ENCODE data around the gene MCIDAS.

The MCIDAS gene

GRCh38 chr5:55222092-55222984, 4.8 kb downstream of the MCIDAS start:
- 9 to 10% methylated on average over 30 of the region's 30 CpGs for WGBS, 2 experiments
- H3K27ac ChIP-seq (ENCODE audit: insufficient read depth, low read depth, low read length, poor library complexity, severe bottlenecking), result no peak overlapping the region
- H3K27me3 ChIP-seq (ENCODE audit: control insufficient read depth, insufficient read depth, low read length, poor library complexity, severe bottlenecking), result peaks cover 95% of the 10 kb centered on the region
- H3K4me3 ChIP-seq (ENCODE audit: insufficient read depth, low read depth, low read length), result no peak overlapping the region
- no peaks in the 10 kb centered on the region for H3K36me3 ChIP-seq (ENCODE audit: control insufficient read depth, insufficient read depth, low read length)
- H3K9me3 ChIP-seq (ENCODE audit: control insufficient read depth, low read length), result no peaks in the 10 kb centered on the region
- peaks cover 6% of the 10 kb centered on the region for H3K4me1 ChIP-seq (ENCODE audit: control insufficient read depth, insufficient read depth, low read length)

- WGBS, 2 experiments, result 1% methylated on average over 62 of the region's 62 CpGs
These were observed 6.5 kb downstream of the MCIDAS start for GRCh38 chr5:55220433-55221185.

GRCh38 chr5:55219770-55220169, 7.3 kb downstream of the MCIDAS start:
- Histone ChIP-seq H3K27ac (ENCODE audit: insufficient read depth, low read depth, low read length, poor library complexity, severe bottlenecking) (no peak overlapping the region), H3K9me3 (ENCODE audit: control insufficient read depth, low read length) (no peaks in the 10 kb centered on the region), H3K4me1 (ENCODE audit: control insufficient read depth, insufficient read depth, low read length) (peaks cover 6% of the 10 kb centered on the region), H3K36me3 (ENCODE audit: control insufficient read depth, insufficient read depth, low read length) (no peaks in the 10 kb centered on the region), H3K4me3 (ENCODE audit: insufficient read depth, low read depth, low read length) (no peak overlapping the region), H3K27me3 (ENCODE audit: control insufficient read depth, insufficient read depth, low read length, poor library complexity, severe bottlenecking) (peaks cover 77% of the 10 kb centered on the region)
- 85 to 87% methylated on average over 3 of the region's 3 CpGs for WGBS, 2 experiments

More at GRCh38 chr5:55220433-55221185, 6.5 kb downstream of the MCIDAS start:
- Histone ChIP-seq H3K36me3 (ENCODE audit: control insufficient read depth, insufficient read depth, low read length) (no peaks in the 10 kb centered on the region), H3K27me3 (ENCODE audit: control insufficient read depth, insufficient read depth, low read length, poor library complexity, severe bottlenecking) (peaks cover 86% of the 10 kb centered on the region), H3K9me3 (ENCODE audit: control insufficient read depth, low read length) (no peaks in the 10 kb centered on the region), H3K4me3 (ENCODE audit: insufficient read depth, low read depth, low read length) (peak overlapping the region; percentile 25), H3K27ac (ENCODE audit: insufficient read depth, low read depth, low read length, poor library complexity, severe bottlenecking) (no peak overlapping the region), H3K4me1 (ENCODE audit: control insufficient read depth, insufficient read depth, low read length) (peaks cover 6% of the 10 kb centered on the region)

GRCh38 chr5:55218967-55219366, 8.1 kb downstream of the MCIDAS start:
- H3K36me3 ChIP-seq (ENCODE audit: control insufficient read depth, insufficient read depth, low read length), result no peaks in the 10 kb centered on the region
- no peaks in the 10 kb centered on the region for H3K9me3 ChIP-seq (ENCODE audit: control insufficient read depth, low read length)
- no peak overlapping the region for H3K27ac ChIP-seq (ENCODE audit: insufficient read depth, low read depth, low read length, poor library complexity, severe bottlenecking)
- peaks cover 6% of the 10 kb centered on the region for H3K4me1 ChIP-seq (ENCODE audit: control insufficient read depth, insufficient read depth, low read length)
- no peak overlapping the region for H3K4me3 ChIP-seq (ENCODE audit: insufficient read depth, low read depth, low read length)
- 40% methylated on average over 4 of the region's 4 CpGs for WGBS, 2 experiments
- H3K27me3 ChIP-seq (ENCODE audit: control insufficient read depth, insufficient read depth, low read length, poor library complexity, severe bottlenecking), result peaks cover 69% of the 10 kb centered on the region

- H3K27me3 ChIP-seq (ENCODE audit: control insufficient read depth, insufficient read depth, low read length, poor library complexity, severe bottlenecking), result no peaks in the 10 kb centered on the region
- no peaks in the 10 kb centered on the region for H3K4me1 ChIP-seq (ENCODE audit: control insufficient read depth, insufficient read depth, low read length)
- WGBS, 2 experiments, result 82 to 88% methylated on average over 1 to 2 of the region's 2 CpGs
- no peaks in the 10 kb centered on the region for H3K36me3 ChIP-seq (ENCODE audit: control insufficient read depth, insufficient read depth, low read length)
- no peak overlapping the region for H3K27ac ChIP-seq (ENCODE audit: insufficient read depth, low read depth, low read length, poor library complexity, severe bottlenecking)
- no peak overlapping the region for H3K4me3 ChIP-seq (ENCODE audit: insufficient read depth, low read depth, low read length)
- no peaks in the 10 kb centered on the region for H3K9me3 ChIP-seq (ENCODE audit: control insufficient read depth, low read length)
These were observed 15.8 kb downstream of the MCIDAS start for GRCh38 chr5:55211184-55211874.

- H3K4me3 ChIP-seq (ENCODE audit: insufficient read depth, low read depth, low read length), result no peak overlapping the region
- H3K27me3 ChIP-seq (ENCODE audit: control insufficient read depth, insufficient read depth, low read length, poor library complexity, severe bottlenecking), result no peaks in the 10 kb centered on the region
- no peak overlapping the region for H3K27ac ChIP-seq (ENCODE audit: insufficient read depth, low read depth, low read length, poor library complexity, severe bottlenecking)
- WGBS, 2 experiments, result 89 to 95% methylated on average over 2 of the region's 2 CpGs
- no peaks in the 10 kb centered on the region for H3K4me1 ChIP-seq (ENCODE audit: control insufficient read depth, insufficient read depth, low read length)
- H3K9me3 ChIP-seq (ENCODE audit: control insufficient read depth, low read length), result no peaks in the 10 kb centered on the region
- no peaks in the 10 kb centered on the region for H3K36me3 ChIP-seq (ENCODE audit: control insufficient read depth, insufficient read depth, low read length)
These were observed 22.1 kb downstream of the MCIDAS start for GRCh38 chr5:55205001-55205400.

- H3K27me3 ChIP-seq (ENCODE audit: control insufficient read depth, insufficient read depth, low read length, poor library complexity, severe bottlenecking), result peaks cover 8% of the 10 kb centered on the region
- 100% methylated on average over 2 of the region's 2 CpGs; no CpG with 5 or more reads in 1 of the 2 experiments for WGBS, 2 experiments
- H3K36me3 ChIP-seq (ENCODE audit: control insufficient read depth, insufficient read depth, low read length), result no peaks in the 10 kb centered on the region
- no peaks in the 10 kb centered on the region for H3K4me1 ChIP-seq (ENCODE audit: control insufficient read depth, insufficient read depth, low read length)
- no peak overlapping the region for H3K4me3 ChIP-seq (ENCODE audit: insufficient read depth, low read depth, low read length)
- no peaks in the 10 kb centered on the region for H3K9me3 ChIP-seq (ENCODE audit: control insufficient read depth, low read length)
- H3K27ac ChIP-seq (ENCODE audit: insufficient read depth, low read depth, low read length, poor library complexity, severe bottlenecking), result no peak overlapping the region
These were observed 36.0 kb downstream of the MCIDAS start for GRCh38 chr5:55191165-55191564.

- no peaks in the 10 kb centered on the region for H3K4me1 ChIP-seq (ENCODE audit: control insufficient read depth, insufficient read depth, low read length)
- H3K27ac ChIP-seq (ENCODE audit: insufficient read depth, low read depth, low read length, poor library complexity, severe bottlenecking), result no peak overlapping the region
- H3K9me3 ChIP-seq (ENCODE audit: control insufficient read depth, low read length), result no peaks in the 10 kb centered on the region
- peaks cover 21% of the 10 kb centered on the region for H3K27me3 ChIP-seq (ENCODE audit: control insufficient read depth, insufficient read depth, low read length, poor library complexity, severe bottlenecking)
- 76 to 81% methylated on average over 5 to 6 of the region's 6 CpGs for WGBS, 2 experiments
- H3K4me3 ChIP-seq (ENCODE audit: insufficient read depth, low read depth, low read length), result no peak overlapping the region
- no peaks in the 10 kb centered on the region for H3K36me3 ChIP-seq (ENCODE audit: control insufficient read depth, insufficient read depth, low read length)
These were observed 38.2 kb downstream of the MCIDAS start for GRCh38 chr5:55188656-55189540.

- H3K27me3 ChIP-seq (ENCODE audit: control insufficient read depth, insufficient read depth, low read length, poor library complexity, severe bottlenecking), result peaks cover 19% of the 10 kb centered on the region
- 43 to 54% methylated on average over 4 of the region's 4 CpGs for WGBS, 2 experiments
- no peaks in the 10 kb centered on the region for H3K9me3 ChIP-seq (ENCODE audit: control insufficient read depth, low read length)
- no peak overlapping the region for H3K4me3 ChIP-seq (ENCODE audit: insufficient read depth, low read depth, low read length)
- no peaks in the 10 kb centered on the region for H3K36me3 ChIP-seq (ENCODE audit: control insufficient read depth, insufficient read depth, low read length)
- no peak overlapping the region for H3K27ac ChIP-seq (ENCODE audit: insufficient read depth, low read depth, low read length, poor library complexity, severe bottlenecking)
- no peaks in the 10 kb centered on the region for H3K4me1 ChIP-seq (ENCODE audit: control insufficient read depth, insufficient read depth, low read length)
These were observed 39.7 kb downstream of the MCIDAS start for GRCh38 chr5:55187370-55187769.

Measured in ectodermal cell (in vitro differentiated cells).